DND-41 (cell line): Measurements from ENCODE around the gene PAPPA.

Source experiments
- ATAC-seq: fragments of 200-7000 bp; cut with Tn5 transposase; 3 replicates; pipeline ENCODE4 v1.9.1; 2021; ENCODE audit warnings: low read depth; ENCODE audit not compliant: insufficient read depth
- DNase-seq: peaks from one replicate; pipeline ENCODE4 v3.0.0-alpha.2; 2020
- H2AFZ ChIP-seq: 2 replicates; pipeline ENCODE4 v1.6.0; 2012; ENCODE audit warnings: low read depth, low read length
- H3K27ac ChIP-seq: 2 replicates; pipeline ENCODE4 v1.5.1; 2012; ENCODE audit warnings: low read length, inconsistent platforms
- H3K27me3 ChIP-seq: fragments of 200-600 bp; sonication (generic); 2 replicates; pipeline ENCODE4 v1.6.0; 2012; ENCODE audit warnings: low read length, mild to moderate bottlenecking, inconsistent platforms; ENCODE audit not compliant: insufficient read depth, poor library complexity
- H3K36me3 ChIP-seq: 2 replicates; pipeline ENCODE4 v1.5.1; 2012; ENCODE audit warnings: low read length, inconsistent platforms; ENCODE audit not compliant: insufficient read depth
- H3K4me1 ChIP-seq: 2 replicates; pipeline ENCODE4 v1.5.1; 2012; ENCODE audit warnings: mild to moderate bottlenecking, low read length; ENCODE audit not compliant: insufficient read depth
- H3K4me2 ChIP-seq: 2 replicates; pipeline ENCODE4 v1.6.0; 2012; ENCODE audit warnings: mild to moderate bottlenecking, moderate library complexity, low read length, inconsistent platforms; ENCODE audit not compliant: insufficient read depth
- H3K4me3 ChIP-seq, 2 experiments: fragments of 200-600 bp in 1 of 2; shearing (Covaris generic) in 1 of 2; 2 replicates each; pipeline ENCODE4 v1.5.1; 2012 to 2016; ENCODE audit warnings: inconsistent platforms in 2 of 2, low read length in 2 of 2, mild to moderate bottlenecking in 2 of 2, low read depth in 1 of 2, moderate library complexity in 1 of 2
- H3K79me2 ChIP-seq: 2 replicates; pipeline ENCODE4 v1.6.0; 2012; ENCODE audit warnings: low read length, inconsistent platforms; ENCODE audit not compliant: insufficient read depth
- H3K9ac ChIP-seq: 2 replicates; pipeline ENCODE4 v1.6.0; 2012; ENCODE audit warnings: low read depth, mild to moderate bottlenecking, inconsistent platforms, low read length, moderate library complexity
- H3K9me3 ChIP-seq: 2 replicates; pipeline ENCODE4 v1.5.1; 2012; ENCODE audit warnings: low read length, moderate library complexity, mild to moderate bottlenecking, inconsistent platforms; ENCODE audit not compliant: insufficient read depth, severe bottlenecking
- H4K20me1 ChIP-seq: 2 replicates; pipeline ENCODE4 v1.6.0; 2012; ENCODE audit warnings: low read length; ENCODE audit not compliant: insufficient read depth
- EZH2 ChIP-seq: IDR thresholded peaks from 3 replicates; pipeline ENCODE4 v1.6.1; 2012; ENCODE audit warnings: borderline replicate concordance, low read depth, mild to moderate bottlenecking, moderate library complexity, low read length, inconsistent platforms; ENCODE audit not compliant: severe bottlenecking
- TF ChIP-seq, protein P1 (sequence below): IDR thresholded peaks from 2 replicates; pipeline ENCODE4 v1.5.1; 2012; ENCODE audit warnings: borderline replicate concordance, low read length, moderate library complexity, mild to moderate bottlenecking; ENCODE audit not compliant: poor library complexity, severe bottlenecking; ENCODE audit errors: extremely low read depth

The PAPPA gene

DNA sequence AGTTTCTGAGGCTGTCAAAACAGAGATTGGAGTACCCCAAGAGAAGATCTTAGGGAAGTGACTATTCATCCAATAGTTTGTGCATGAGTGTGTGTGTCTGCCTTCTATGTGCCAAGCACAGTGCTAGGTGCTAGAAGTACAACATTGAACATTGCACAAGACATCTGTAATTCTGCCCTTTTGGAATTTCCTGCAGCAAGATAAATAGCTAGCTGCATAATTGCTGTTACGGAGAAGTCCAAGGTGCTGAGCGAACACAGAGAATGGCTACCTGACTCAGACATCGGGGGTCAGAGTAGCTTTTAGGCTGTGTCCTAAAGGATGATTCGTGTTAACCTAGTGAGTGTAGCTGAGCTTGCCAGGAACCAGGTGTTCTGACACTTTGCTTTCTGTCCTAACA is 44.8 kb downstream of the PAPPA start:
- Histone ChIP-seq H3K36me3 (no peaks in the 10 kb centered on the region), H4K20me1 (no peaks in the 10 kb centered on the region), H3K27ac (no peak overlapping the region), H2AFZ (no peak overlapping the region), H3K27me3 (no peaks in the 10 kb centered on the region), H3K9me3 (no peaks in the 10 kb centered on the region), H3K4me2 (no peak overlapping the region), H3K4me3 (no peak overlapping the region), H3K4me1 (no peaks in the 10 kb centered on the region), H3K79me2 (no peaks in the 10 kb centered on the region), H3K9ac (no peak overlapping the region)
- TF ChIP-seq, protein P1, sequence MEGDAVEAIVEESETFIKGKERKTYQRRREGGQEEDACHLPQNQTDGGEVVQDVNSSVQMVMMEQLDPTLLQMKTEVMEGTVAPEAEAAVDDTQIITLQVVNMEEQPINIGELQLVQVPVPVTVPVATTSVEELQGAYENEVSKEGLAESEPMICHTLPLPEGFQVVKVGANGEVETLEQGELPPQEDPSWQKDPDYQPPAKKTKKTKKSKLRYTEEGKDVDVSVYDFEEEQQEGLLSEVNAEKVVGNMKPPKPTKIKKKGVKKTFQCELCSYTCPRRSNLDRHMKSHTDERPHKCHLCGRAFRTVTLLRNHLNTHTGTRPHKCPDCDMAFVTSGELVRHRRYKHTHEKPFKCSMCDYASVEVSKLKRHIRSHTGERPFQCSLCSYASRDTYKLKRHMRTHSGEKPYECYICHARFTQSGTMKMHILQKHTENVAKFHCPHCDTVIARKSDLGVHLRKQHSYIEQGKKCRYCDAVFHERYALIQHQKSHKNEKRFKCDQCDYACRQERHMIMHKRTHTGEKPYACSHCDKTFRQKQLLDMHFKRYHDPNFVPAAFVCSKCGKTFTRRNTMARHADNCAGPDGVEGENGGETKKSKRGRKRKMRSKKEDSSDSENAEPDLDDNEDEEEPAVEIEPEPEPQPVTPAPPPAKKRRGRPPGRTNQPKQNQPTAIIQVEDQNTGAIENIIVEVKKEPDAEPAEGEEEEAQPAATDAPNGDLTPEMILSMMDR = no peak
- TF ChIP-seq EZH2 = no peak
- ATAC-seq (no peak), DNase-seq (no peak)

GRCh38 chr9:116202219-116202912 is 48.8 kb downstream of the PAPPA start:
- H4K20me1 ChIP-seq = no peaks in the 10 kb centered on the region
- ATAC-seq = no peak
- H3K4me1 ChIP-seq = no peaks in the 10 kb centered on the region
- no peak overlapping the region for H3K9ac ChIP-seq
- no peak for TF ChIP-seq EZH2
- TF ChIP-seq, protein P1 = no peak
- no peaks in the 10 kb centered on the region for H3K9me3 ChIP-seq
- H3K27me3 ChIP-seq = no peaks in the 10 kb centered on the region
- no peak for DNase-seq
- no peak overlapping the region for H2AFZ ChIP-seq
- no peak overlapping the region for H3K4me3 ChIP-seq
- no peak overlapping the region for H3K27ac ChIP-seq
- no peaks in the 10 kb centered on the region for H3K79me2 ChIP-seq
- no peaks in the 10 kb centered on the region for H3K36me3 ChIP-seq
- H3K4me2 ChIP-seq = no peak overlapping the region

- no peaks in the 10 kb centered on the region for H3K27me3 ChIP-seq
- DNase-seq (no peak), ATAC-seq (no peak)
- no peak overlapping the region for H2AFZ ChIP-seq
- no peaks in the 10 kb centered on the region for H4K20me1 ChIP-seq
- H3K9ac ChIP-seq = no peak overlapping the region
- TF ChIP-seq, protein P1 = no peak
- no peak for TF ChIP-seq EZH2
- H3K4me3 ChIP-seq = no peak overlapping the region
- no peak overlapping the region for H3K4me2 ChIP-seq
- H3K9me3 ChIP-seq = no peaks in the 10 kb centered on the region
- H3K4me1 ChIP-seq = no peaks in the 10 kb centered on the region
- H3K79me2 ChIP-seq = no peaks in the 10 kb centered on the region
- H3K36me3 ChIP-seq = no peaks in the 10 kb centered on the region
- no peak overlapping the region for H3K27ac ChIP-seq
Measured at GRCh38 chr9:116204252-116204882, 50.8 kb downstream of the PAPPA start.
